Liver (tissue), 3 donors: Measurements from ENCODE around the gene ELOB.

ENCODE experiments used
- EGR1 ChIP-seq, 2 donors: IDR thresholded peaks; 2 replicates each; pipeline ENCODE4 v1.6.1; 2016 to 2018; ENCODE audit warnings: antibody characterized with exemption in 2 of 2, low read depth in 2 of 2
- GABPA ChIP-seq, 2 donors: IDR thresholded peaks in 1 of 2; conservative IDR thresholded peaks in 1 of 2; 2 replicates each; pipeline ENCODE4 v1.6.1; 2016; ENCODE audit warnings: antibody characterized with exemption in 2 of 2, mild to moderate bottlenecking in 1 of 2, moderate library complexity in 1 of 2
- JUND ChIP-seq, 2 donors: IDR thresholded peaks; 2 replicates each; pipeline ENCODE4 v1.6.1; 2016; ENCODE audit warnings: antibody characterized with exemption in 2 of 2
- NR2F2 ChIP-seq: IDR thresholded peaks from 2 replicates; pipeline ENCODE4 v1.6.1; 2016; ENCODE audit warnings: antibody characterized with exemption
- RAD21 ChIP-seq, 2 donors: IDR thresholded peaks; 2 replicates each; pipeline ENCODE4 v1.6.1; 2016; ENCODE audit warnings: antibody characterized with exemption in 2 of 2, mild to moderate bottlenecking in 2 of 2
- RXRA ChIP-seq, 2 donors: IDR thresholded peaks; 2 replicates each; pipeline ENCODE4 v1.6.1; 2017 to 2018; ENCODE audit warnings: antibody characterized with exemption in 2 of 2, mild to moderate bottlenecking in 1 of 2
- SP1 ChIP-seq: IDR thresholded peaks from 2 replicates; pipeline ENCODE4 v1.6.1; 2018; ENCODE audit warnings: antibody characterized with exemption, mild to moderate bottlenecking
- TAF1 ChIP-seq: conservative IDR thresholded peaks from 2 replicates; pipeline ENCODE4 v1.6.1; 2016; ENCODE audit warnings: antibody characterized with exemption, mild to moderate bottlenecking
- YY1 ChIP-seq: IDR thresholded peaks from 2 replicates; pipeline ENCODE4 v1.6.1; 2016; ENCODE audit warnings: antibody characterized with exemption, mild to moderate bottlenecking
- TF ChIP-seq, protein P1 (sequence below): fragments of 150-350 bp; IDR thresholded peaks from 2 replicates; pipeline ENCODE4 v1.5.1; 2017; ENCODE audit warnings: improper control_type of control experiment, low read depth, low read length; ENCODE audit not compliant: missing input control
- TF ChIP-seq, protein P2 (sequence below): IDR thresholded peaks from 2 replicates; pipeline ENCODE4 v1.6.1; 2016; ENCODE audit warnings: antibody characterized with exemption
- TF ChIP-seq, protein P3 (sequence below): IDR thresholded peaks from 2 replicates; pipeline ENCODE4 v1.6.1; 2016; ENCODE audit warnings: antibody characterized with exemption
- TF ChIP-seq, protein P4 (sequence below): IDR thresholded peaks from 2 replicates; pipeline ENCODE4 v1.6.1; 2016; ENCODE audit warnings: antibody characterized with exemption, mild to moderate bottlenecking
- TF ChIP-seq, protein P5 (sequence below): IDR thresholded peaks from 2 replicates; pipeline ENCODE4 v1.6.1; 2016; ENCODE audit warnings: antibody characterized with exemption
- donor health status: healthy.
- donor health status: healthy.

DNA sequence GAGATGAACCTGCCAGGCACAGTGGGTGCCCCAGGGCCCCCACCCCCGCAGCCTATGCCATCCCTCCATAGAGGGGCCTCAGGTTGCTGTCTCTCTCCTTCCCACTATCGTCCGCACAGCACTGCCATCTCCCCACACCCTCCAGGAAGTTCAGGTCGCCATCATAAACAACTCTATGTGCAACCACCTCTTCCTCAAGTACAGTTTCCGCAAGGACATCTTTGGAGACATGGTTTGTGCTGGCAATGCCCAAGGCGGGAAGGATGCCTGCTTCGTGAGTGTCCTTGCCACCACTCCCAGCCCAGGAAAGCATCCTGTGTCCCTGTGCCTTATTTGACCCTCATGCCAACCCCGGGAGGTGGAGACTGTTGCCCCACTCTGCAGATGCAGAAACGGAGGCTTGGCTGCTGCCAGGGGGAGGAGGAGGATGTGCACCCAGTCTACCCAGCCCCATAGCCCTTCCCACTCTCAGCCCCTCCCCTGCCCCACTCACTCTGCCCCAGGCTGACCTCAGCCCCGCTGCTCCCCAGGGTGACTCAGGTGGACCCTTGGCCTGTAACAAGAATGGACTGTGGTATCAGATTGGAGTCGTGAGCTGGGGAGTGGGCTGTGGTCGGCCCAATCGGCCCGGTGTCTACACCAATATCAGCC, 43.9 kb upstream of the ELOB start:
- TF ChIP-seq, protein P1, sequence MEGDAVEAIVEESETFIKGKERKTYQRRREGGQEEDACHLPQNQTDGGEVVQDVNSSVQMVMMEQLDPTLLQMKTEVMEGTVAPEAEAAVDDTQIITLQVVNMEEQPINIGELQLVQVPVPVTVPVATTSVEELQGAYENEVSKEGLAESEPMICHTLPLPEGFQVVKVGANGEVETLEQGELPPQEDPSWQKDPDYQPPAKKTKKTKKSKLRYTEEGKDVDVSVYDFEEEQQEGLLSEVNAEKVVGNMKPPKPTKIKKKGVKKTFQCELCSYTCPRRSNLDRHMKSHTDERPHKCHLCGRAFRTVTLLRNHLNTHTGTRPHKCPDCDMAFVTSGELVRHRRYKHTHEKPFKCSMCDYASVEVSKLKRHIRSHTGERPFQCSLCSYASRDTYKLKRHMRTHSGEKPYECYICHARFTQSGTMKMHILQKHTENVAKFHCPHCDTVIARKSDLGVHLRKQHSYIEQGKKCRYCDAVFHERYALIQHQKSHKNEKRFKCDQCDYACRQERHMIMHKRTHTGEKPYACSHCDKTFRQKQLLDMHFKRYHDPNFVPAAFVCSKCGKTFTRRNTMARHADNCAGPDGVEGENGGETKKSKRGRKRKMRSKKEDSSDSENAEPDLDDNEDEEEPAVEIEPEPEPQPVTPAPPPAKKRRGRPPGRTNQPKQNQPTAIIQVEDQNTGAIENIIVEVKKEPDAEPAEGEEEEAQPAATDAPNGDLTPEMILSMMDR, result no peak
- TF ChIP-seq TAF1, result no peak
- no peak for TF ChIP-seq RAD21 (IDR thresholded peaks at IDR 0.05)
- TF ChIP-seq, protein P2, sequence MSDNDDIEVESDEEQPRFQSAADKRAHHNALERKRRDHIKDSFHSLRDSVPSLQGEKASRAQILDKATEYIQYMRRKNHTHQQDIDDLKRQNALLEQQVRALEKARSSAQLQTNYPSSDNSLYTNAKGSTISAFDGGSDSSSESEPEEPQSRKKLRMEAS, result no peak
- no peak for TF ChIP-seq JUND (IDR thresholded peaks at IDR 0.05)
- TF ChIP-seq RXRA (IDR thresholded peaks at IDR 0.05), result no peak
- TF ChIP-seq EGR1 (IDR thresholded peaks at IDR 0.05; ENCODE audit: low read depth in 2 of 2), result no peak
- TF ChIP-seq, protein P3, sequence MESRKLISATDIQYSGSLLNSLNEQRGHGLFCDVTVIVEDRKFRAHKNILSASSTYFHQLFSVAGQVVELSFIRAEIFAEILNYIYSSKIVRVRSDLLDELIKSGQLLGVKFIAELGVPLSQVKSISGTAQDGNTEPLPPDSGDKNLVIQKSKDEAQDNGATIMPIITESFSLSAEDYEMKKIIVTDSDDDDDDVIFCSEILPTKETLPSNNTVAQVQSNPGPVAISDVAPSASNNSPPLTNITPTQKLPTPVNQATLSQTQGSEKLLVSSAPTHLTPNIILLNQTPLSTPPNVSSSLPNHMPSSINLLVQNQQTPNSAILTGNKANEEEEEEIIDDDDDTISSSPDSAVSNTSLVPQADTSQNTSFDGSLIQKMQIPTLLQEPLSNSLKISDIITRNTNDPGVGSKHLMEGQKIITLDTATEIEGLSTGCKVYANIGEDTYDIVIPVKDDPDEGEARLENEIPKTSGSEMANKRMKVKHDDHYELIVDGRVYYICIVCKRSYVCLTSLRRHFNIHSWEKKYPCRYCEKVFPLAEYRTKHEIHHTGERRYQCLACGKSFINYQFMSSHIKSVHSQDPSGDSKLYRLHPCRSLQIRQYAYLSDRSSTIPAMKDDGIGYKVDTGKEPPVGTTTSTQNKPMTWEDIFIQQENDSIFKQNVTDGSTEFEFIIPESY, result no peak
- TF ChIP-seq SP1, result no peak
- TF ChIP-seq, protein P4, sequence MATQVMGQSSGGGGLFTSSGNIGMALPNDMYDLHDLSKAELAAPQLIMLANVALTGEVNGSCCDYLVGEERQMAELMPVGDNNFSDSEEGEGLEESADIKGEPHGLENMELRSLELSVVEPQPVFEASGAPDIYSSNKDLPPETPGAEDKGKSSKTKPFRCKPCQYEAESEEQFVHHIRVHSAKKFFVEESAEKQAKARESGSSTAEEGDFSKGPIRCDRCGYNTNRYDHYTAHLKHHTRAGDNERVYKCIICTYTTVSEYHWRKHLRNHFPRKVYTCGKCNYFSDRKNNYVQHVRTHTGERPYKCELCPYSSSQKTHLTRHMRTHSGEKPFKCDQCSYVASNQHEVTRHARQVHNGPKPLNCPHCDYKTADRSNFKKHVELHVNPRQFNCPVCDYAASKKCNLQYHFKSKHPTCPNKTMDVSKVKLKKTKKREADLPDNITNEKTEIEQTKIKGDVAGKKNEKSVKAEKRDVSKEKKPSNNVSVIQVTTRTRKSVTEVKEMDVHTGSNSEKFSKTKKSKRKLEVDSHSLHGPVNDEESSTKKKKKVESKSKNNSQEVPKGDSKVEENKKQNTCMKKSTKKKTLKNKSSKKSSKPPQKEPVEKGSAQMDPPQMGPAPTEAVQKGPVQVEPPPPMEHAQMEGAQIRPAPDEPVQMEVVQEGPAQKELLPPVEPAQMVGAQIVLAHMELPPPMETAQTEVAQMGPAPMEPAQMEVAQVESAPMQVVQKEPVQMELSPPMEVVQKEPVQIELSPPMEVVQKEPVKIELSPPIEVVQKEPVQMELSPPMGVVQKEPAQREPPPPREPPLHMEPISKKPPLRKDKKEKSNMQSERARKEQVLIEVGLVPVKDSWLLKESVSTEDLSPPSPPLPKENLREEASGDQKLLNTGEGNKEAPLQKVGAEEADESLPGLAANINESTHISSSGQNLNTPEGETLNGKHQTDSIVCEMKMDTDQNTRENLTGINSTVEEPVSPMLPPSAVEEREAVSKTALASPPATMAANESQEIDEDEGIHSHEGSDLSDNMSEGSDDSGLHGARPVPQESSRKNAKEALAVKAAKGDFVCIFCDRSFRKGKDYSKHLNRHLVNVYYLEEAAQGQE, result no peak
- no peak for TF ChIP-seq NR2F2
- TF ChIP-seq GABPA (IDR thresholded peaks at IDR 0.05 in 1 of 2, conservative IDR thresholded peaks at IDR 0.05 in 1 of 2), result no peak
- TF ChIP-seq, protein P5, sequence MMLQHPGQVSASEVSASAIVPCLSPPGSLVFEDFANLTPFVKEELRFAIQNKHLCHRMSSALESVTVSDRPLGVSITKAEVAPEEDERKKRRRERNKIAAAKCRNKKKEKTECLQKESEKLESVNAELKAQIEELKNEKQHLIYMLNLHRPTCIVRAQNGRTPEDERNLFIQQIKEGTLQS, result no peak
- TF ChIP-seq YY1, result no peak
